ENCODE results near the gene SPDYE18.
"Not testable (repeated sequence)": the region's sequence is repeated elsewhere in the genome, so short reads cannot be mapped to it uniquely, and the experiment has no call there.

SPDYE18 gene

DNA sequence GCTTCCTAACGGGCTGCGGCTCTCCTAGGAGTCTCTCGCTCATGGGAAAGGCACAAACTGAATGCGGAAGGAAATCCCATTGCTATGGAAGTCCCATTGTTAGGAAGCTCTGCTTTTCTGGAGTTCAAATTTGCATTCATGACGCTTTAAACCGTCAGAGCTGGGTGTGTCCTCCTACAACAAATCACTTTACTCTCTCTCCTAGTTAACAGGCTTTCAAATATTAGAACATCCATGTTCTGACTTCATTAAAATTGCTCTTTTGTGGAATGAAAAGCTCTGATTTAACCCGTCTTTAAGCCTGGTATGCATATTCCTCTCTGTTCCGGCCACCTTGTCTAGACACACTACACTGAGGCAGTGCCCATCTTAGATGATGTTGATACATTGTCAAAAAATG lies 30.1 kb downstream of the SPDYE18 start, which contains the start of gene SPDYE17:
Gene SPDYE17 (minus strand): TSS at position 101 of the 400 bp plus-strand sequence. CDS start 1,791 bp downstream, outside the sequence.
- H3K9me3 Mint-ChIP-seq, H3K27ac Mint-ChIP-seq, DNase-seq, ATAC-seq, H3K4me1 Mint-ChIP-seq, H3K27me3 Mint-ChIP-seq, H3K4me3 Mint-ChIP-seq: not testable (repeated sequence)

DNA sequence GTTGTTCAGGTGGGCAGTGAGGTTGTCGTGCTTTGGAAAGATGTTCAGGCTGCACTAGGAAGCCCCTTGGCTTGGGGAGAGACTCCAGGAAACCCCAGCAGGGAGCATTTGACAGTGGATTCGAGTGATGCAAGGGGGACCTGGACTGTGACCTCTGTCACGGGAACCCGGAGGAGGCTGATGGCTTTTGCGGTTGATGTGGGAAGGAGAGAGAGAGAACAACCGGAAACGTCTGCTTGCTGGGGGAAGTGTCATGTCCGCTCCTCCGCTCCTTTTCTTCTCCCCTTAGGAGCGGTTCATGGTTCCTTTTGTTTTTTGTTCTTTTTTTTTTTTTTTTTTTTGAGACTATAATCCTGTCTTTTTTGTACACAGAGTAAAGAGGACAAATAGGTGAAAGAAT lies 36.0 kb downstream of the SPDYE18 start:
- H3K4me3 Mint-ChIP-seq, H3K27me3 Mint-ChIP-seq, ATAC-seq, H3K4me1 Mint-ChIP-seq, H3K9me3 Mint-ChIP-seq, DNase-seq, H3K27ac Mint-ChIP-seq: not testable (repeated sequence)

DNA sequence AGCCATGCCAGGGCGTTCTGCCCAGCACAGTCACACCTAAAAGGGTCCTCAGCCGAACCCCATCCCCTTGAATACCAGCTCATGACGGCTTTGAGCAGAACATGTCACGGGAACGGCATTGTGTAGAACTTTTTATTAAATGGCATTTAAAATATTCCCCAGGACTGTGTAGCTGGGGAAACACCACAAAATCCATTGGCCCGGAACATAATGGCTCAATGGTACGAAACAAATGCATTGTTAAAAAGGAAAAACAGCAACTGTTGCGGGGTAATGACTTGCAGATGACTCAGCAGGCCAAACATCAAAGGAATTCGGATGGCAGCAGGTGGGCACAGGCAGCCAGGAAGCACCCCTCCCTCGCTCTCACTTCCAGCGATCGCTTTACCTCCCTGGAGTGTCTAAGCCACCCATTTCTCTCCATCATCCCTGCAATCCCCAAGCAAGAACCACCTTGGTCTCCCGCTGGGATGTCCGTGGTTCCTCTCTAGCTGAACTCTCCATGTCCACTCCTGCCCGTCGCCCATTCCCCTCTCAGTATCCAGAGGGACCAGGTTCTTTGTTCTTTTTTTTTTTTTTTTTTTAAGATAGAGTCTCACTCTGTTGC lies 52.2 kb downstream of the SPDYE18 start:
- not testable (repeated sequence) for H3K9me3 Mint-ChIP-seq, H3K4me3 Mint-ChIP-seq, ATAC-seq, DNase-seq, H3K27ac Mint-ChIP-seq, H3K27me3 Mint-ChIP-seq, H3K4me1 Mint-ChIP-seq

GRCh38 chr7:77008000-77008399 lies 54.4 kb downstream of the SPDYE18 start:
- not testable (repeated sequence) for H3K27ac Mint-ChIP-seq, H3K27me3 Mint-ChIP-seq, H3K9me3 Mint-ChIP-seq, DNase-seq, H3K4me3 Mint-ChIP-seq, ATAC-seq, H3K4me1 Mint-ChIP-seq

GRCh38 chr7:77006127-77007110 lies 55.9 kb downstream of the SPDYE18 start:
- not testable (repeated sequence) for H3K27ac Mint-ChIP-seq, H3K4me1 Mint-ChIP-seq, H3K4me3 Mint-ChIP-seq, H3K27me3 Mint-ChIP-seq, DNase-seq, H3K9me3 Mint-ChIP-seq
- ATAC-seq, result peak; percentile 45

GRCh38 chr7:77005461-77006057 lies 56.8 kb downstream of the SPDYE18 start:
- H3K27ac Mint-ChIP-seq, DNase-seq, H3K4me1 Mint-ChIP-seq, H3K4me3 Mint-ChIP-seq, H3K9me3 Mint-ChIP-seq, H3K27me3 Mint-ChIP-seq: not testable (repeated sequence)
- peak; percentile 58 for ATAC-seq

GRCh38 chr7:77004151-77004550 lies 58.2 kb downstream of the SPDYE18 start:
- DNase-seq, H3K4me1 Mint-ChIP-seq, H3K4me3 Mint-ChIP-seq, ATAC-seq, H3K9me3 Mint-ChIP-seq, H3K27me3 Mint-ChIP-seq, H3K27ac Mint-ChIP-seq: not testable (repeated sequence)

GRCh38 chr7:77003241-77003640 lies 59.1 kb downstream of the SPDYE18 start:
- H3K4me1 Mint-ChIP-seq, H3K4me3 Mint-ChIP-seq, H3K27ac Mint-ChIP-seq, ATAC-seq, H3K27me3 Mint-ChIP-seq, DNase-seq, H3K9me3 Mint-ChIP-seq: not testable (repeated sequence)

GRCh38 chr7:77002678-77003233 lies 59.6 kb downstream of the SPDYE18 start:
- not testable (repeated sequence) for H3K27me3 Mint-ChIP-seq, DNase-seq, H3K4me3 Mint-ChIP-seq, ATAC-seq, H3K4me1 Mint-ChIP-seq, H3K9me3 Mint-ChIP-seq
- H3K27ac Mint-ChIP-seq, result peak overlapping the region in 1 of 2 donors; percentile 59

DNA sequence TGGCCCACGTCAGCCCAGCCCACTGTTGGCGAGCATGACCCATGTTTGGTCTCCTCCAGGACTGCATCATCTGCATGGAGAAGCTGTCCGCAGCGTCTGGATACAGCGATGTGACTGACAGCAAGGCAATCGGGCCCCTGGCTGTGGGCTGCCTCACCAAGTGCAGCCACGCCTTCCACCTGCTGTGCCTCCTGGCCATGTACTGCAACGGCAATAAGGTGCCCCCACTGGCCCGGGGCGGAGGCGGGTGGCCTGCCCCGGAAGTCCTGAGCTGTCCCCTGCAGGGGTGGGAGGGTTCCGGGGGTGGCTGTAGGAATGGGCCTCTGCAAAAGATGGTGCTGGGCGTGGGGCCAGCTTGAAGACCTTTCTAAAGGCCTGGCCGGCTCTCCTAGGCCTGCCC lies 60.3 kb downstream of the SPDYE18 start:
- DNase-seq, H3K9me3 Mint-ChIP-seq, H3K4me3 Mint-ChIP-seq, H3K27ac Mint-ChIP-seq, ATAC-seq, H3K27me3 Mint-ChIP-seq: not testable (repeated sequence)
- H3K4me1 Mint-ChIP-seq, result peaks cover 12% of the 10 kb centered on the region
